ENCODE measurements around the gene COBLL1. TPM values are rescaled to one million over a fixed set of nuclear protein-coding genes. Genes with fewer than 3 reads are reported as not detected.

The COBLL1 gene
- total RNA-seq, 1 experiment from 2014 or later: 5.9 TPM

- no peak for DNase-seq
- H2AFZ ChIP-seq (ENCODE audit: low read length): no peak overlapping the region
- no peaks in the 10 kb centered on the region for H3K27me3 ChIP-seq (ENCODE audit: insufficient read depth, low read length)
- H3K79me2 ChIP-seq (ENCODE audit: insufficient read depth, low read length): no peaks in the 10 kb centered on the region
- Mint-ChIP-seq H3K27ac (no peak overlapping the region), H3K36me3 (ENCODE audit: insufficient read depth in 1 of 3, low read depth in 3 of 3) (no peaks in the 10 kb centered on the region), H3K27me3 (ENCODE audit: low read depth) (no peaks in the 10 kb centered on the region), H3K4me3 (no peak overlapping the region), H3K9me3 (no peaks in the 10 kb centered on the region), H3K4me1 (peaks cover 0 to 2% of the 10 kb centered on the region in 2 experiments; a peak in 1 of 4 replicates)
- H3K14ac ChIP-seq (ENCODE audit: insufficient read depth, low read length): no peak overlapping the region
- TF ChIP-seq, protein P1, sequence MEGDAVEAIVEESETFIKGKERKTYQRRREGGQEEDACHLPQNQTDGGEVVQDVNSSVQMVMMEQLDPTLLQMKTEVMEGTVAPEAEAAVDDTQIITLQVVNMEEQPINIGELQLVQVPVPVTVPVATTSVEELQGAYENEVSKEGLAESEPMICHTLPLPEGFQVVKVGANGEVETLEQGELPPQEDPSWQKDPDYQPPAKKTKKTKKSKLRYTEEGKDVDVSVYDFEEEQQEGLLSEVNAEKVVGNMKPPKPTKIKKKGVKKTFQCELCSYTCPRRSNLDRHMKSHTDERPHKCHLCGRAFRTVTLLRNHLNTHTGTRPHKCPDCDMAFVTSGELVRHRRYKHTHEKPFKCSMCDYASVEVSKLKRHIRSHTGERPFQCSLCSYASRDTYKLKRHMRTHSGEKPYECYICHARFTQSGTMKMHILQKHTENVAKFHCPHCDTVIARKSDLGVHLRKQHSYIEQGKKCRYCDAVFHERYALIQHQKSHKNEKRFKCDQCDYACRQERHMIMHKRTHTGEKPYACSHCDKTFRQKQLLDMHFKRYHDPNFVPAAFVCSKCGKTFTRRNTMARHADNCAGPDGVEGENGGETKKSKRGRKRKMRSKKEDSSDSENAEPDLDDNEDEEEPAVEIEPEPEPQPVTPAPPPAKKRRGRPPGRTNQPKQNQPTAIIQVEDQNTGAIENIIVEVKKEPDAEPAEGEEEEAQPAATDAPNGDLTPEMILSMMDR (conservative IDR thresholded peaks at IDR 0.05): no peak
- no peak overlapping the region for H2AK5ac ChIP-seq (ENCODE audit: insufficient read length, low read length)
- no peak overlapping the region for H2BK12ac ChIP-seq (ENCODE audit: insufficient read length, low read depth, low read length)
- H3K4me2 ChIP-seq (ENCODE audit: insufficient read depth, insufficient read length, low read length): no peak overlapping the region
- no peak overlapping the region for H3K56ac ChIP-seq (ENCODE audit: insufficient read length, low read depth, low read length)
- no peak overlapping the region for H3K18ac ChIP-seq (ENCODE audit: insufficient read length, low read depth, low read length)
- no peak overlapping the region for H2BK5ac ChIP-seq (ENCODE audit: insufficient read length, low read length)
- H3K9me3 ChIP-seq (ENCODE audit: control insufficient read depth, low read depth, low read length): no peaks in the 10 kb centered on the region
- no peak overlapping the region for H3K27ac ChIP-seq (ENCODE audit: insufficient read length, low read depth, low read length)
- H3K9ac ChIP-seq (ENCODE audit: extremely low read depth, insufficient read length, low read length): no peak overlapping the region
- H3K23ac ChIP-seq (ENCODE audit: insufficient read length, low read depth, low read length): no peak overlapping the region
- no peak overlapping the region for H4K8ac ChIP-seq (replicated peaks; ENCODE audit: insufficient read length, low read depth, low read length)
- no peak overlapping the region for H4K91ac ChIP-seq (ENCODE audit: insufficient read length, low read depth, low read length)
- H4K20me1 ChIP-seq (ENCODE audit: control insufficient read depth, insufficient read depth, insufficient read length): no peaks in the 10 kb centered on the region
- no peak overlapping the region for H2BK20ac ChIP-seq (ENCODE audit: low read depth, low read length, poor library complexity, severe bottlenecking)
- H3K4me1 ChIP-seq (ENCODE audit: insufficient read depth, low read length): no peaks in the 10 kb centered on the region
- no peak overlapping the region for H3T11ph ChIP-seq (ENCODE audit: low read length)
- H3K79me1 ChIP-seq (ENCODE audit: insufficient read depth, low read depth, low read length, poor library complexity, severe bottlenecking): no peaks in the 10 kb centered on the region
- H4K5ac ChIP-seq (ENCODE audit: insufficient read length, low read depth, low read length): no peak overlapping the region
- no CpG with 5 or more reads among the region's 3 CpGs for WGBS (ENCODE audit: extremely low coverage, insufficient read length, low lambda C conversion rate)
- no peak overlapping the region for H2BK120ac ChIP-seq (ENCODE audit: low read depth, low read length, poor library complexity, severe bottlenecking)
- no peak overlapping the region for H3K4ac ChIP-seq (ENCODE audit: low read depth, low read length)
- no peak overlapping the region for H2BK15ac ChIP-seq (ENCODE audit: low read depth, low read length)
- no peaks in the 10 kb centered on the region for H3K23me2 ChIP-seq (ENCODE audit: insufficient read length, low read depth, low read length, poor library complexity, severe bottlenecking)
Measured at GRCh38 chr2:164725542-164725941, 116.1 kb downstream of the COBLL1 start.
